Mesothelial cell of epicardium (in vitro differentiated cells): ENCODE results near the gene CCDC158. TPM values are rescaled to one million over a fixed set of nuclear protein-coding genes. Genes with fewer than 3 reads are reported as not detected.

Source experiments
- DNase-seq, 2 experiments: peaks; one replicate each; pipeline ENCODE4 v3.0.0; 2021; ENCODE audit warnings: low spot score in 2 of 2; ENCODE audit not compliant: unreplicated experiment in 2 of 2
- H3K27ac Mint-ChIP-seq: 2 replicates; pipeline ENCODE4 v1.8.0; 2021; ENCODE audit warnings: mixed read lengths
- H3K27me3 Mint-ChIP-seq: 2 replicates; pipeline ENCODE4 v1.8.0; 2021; ENCODE audit warnings: low read depth, mixed read lengths
- H3K36me3 Mint-ChIP-seq: 2 replicates; pipeline ENCODE4 v1.8.0; 2021; ENCODE audit warnings: mixed read lengths
- H3K4me1 Mint-ChIP-seq: 2 replicates; pipeline ENCODE4 v1.8.0; 2021; ENCODE audit warnings: mixed read lengths
- H3K4me3 Mint-ChIP-seq: 2 replicates; pipeline ENCODE4 v1.8.0; 2021; ENCODE audit warnings: mild to moderate bottlenecking, moderate library complexity, mixed read lengths
- H3K9me3 Mint-ChIP-seq: 2 replicates; pipeline ENCODE4 v1.8.0; 2021; ENCODE audit warnings: mixed read lengths
- CTCF ChIP-seq: fragments of 200-600 bp; sonication (generic); IDR thresholded peaks from one replicate; pipeline ENCODE4 v1.5.0; 2021; ENCODE audit warnings: antibody characterized with exemption; ENCODE audit not compliant: unreplicated experiment
- total RNA-seq: library from RNA; stranded (reverse); gene quantifications from 3 replicates; pipeline ENCODE4 v1.2.1, GENCODE V29; 2021

The CCDC158 gene
- total RNA-seq, 1 donor from 2014 or later, result not detected

- Mint-ChIP-seq H3K4me3 (no peak overlapping the region), H3K36me3 (peaks cover 7% of the 10 kb centered on the region), H3K27ac (no peak overlapping the region), H3K4me1 (peaks cover 10% of the 10 kb centered on the region), H3K9me3 (peaks cover 45% of the 10 kb centered on the region), H3K27me3 (no peaks in the 10 kb centered on the region)
- no peak for TF ChIP-seq CTCF
- no peak for DNase-seq
Measured at GRCh38 chr4:76384052-76384451, 36.9 kb downstream of the CCDC158 start.

- H3K4me3 Mint-ChIP-seq, result no peak overlapping the region
- H3K27me3 Mint-ChIP-seq, result no peaks in the 10 kb centered on the region
- no peak for TF ChIP-seq CTCF
- H3K4me1 Mint-ChIP-seq, result peaks cover 11% of the 10 kb centered on the region
- no peak for DNase-seq
- H3K27ac Mint-ChIP-seq, result peak overlapping the region; percentile 24
- peaks cover 7% of the 10 kb centered on the region for H3K36me3 Mint-ChIP-seq
- peaks cover 38% of the 10 kb centered on the region for H3K9me3 Mint-ChIP-seq
Measured at GRCh38 chr4:76383001-76383400, 37.9 kb downstream of the CCDC158 start.

GRCh38 chr4:76381986-76382385 is 39.0 kb downstream of the CCDC158 start:
- Mint-ChIP-seq H3K4me1 (peaks cover 21% of the 10 kb centered on the region), H3K36me3 (peaks cover 7% of the 10 kb centered on the region), H3K4me3 (no peak overlapping the region), H3K27me3 (no peaks in the 10 kb centered on the region), H3K9me3 (peaks cover 38% of the 10 kb centered on the region), H3K27ac (no peak overlapping the region)
- DNase-seq, result no peak
- no peak for TF ChIP-seq CTCF

GRCh38 chr4:76380561-76380960 is 40.4 kb downstream of the CCDC158 start:
- no peak overlapping the region for H3K4me3 Mint-ChIP-seq
- no peak overlapping the region for H3K27ac Mint-ChIP-seq
- H3K4me1 Mint-ChIP-seq, result peaks cover 30% of the 10 kb centered on the region
- TF ChIP-seq CTCF, result no peak
- peaks cover 7% of the 10 kb centered on the region for H3K36me3 Mint-ChIP-seq
- H3K27me3 Mint-ChIP-seq, result no peaks in the 10 kb centered on the region
- peaks cover 32% of the 10 kb centered on the region for H3K9me3 Mint-ChIP-seq
- no peak for DNase-seq

GRCh38 chr4:76377911-76378310 is 43.0 kb downstream of the CCDC158 start:
- Mint-ChIP-seq H3K9me3 (peaks cover 19% of the 10 kb centered on the region), H3K4me1 (peaks cover 31% of the 10 kb centered on the region), H3K27ac (peak overlapping the region; percentile 39), H3K4me3 (no peak overlapping the region), H3K27me3 (no peaks in the 10 kb centered on the region), H3K36me3 (peaks cover 3% of the 10 kb centered on the region)
- DNase-seq, result peak in 1 of 2 experiments; percentile 60
- TF ChIP-seq CTCF, result peak; percentile 53

GRCh38 chr4:76377481-76377901 is 43.5 kb downstream of the CCDC158 start:
- no peak for DNase-seq
- peaks cover 19% of the 10 kb centered on the region for H3K9me3 Mint-ChIP-seq
- peaks cover 31% of the 10 kb centered on the region for H3K4me1 Mint-ChIP-seq
- H3K27ac Mint-ChIP-seq, result peak overlapping the region; percentile 1
- H3K36me3 Mint-ChIP-seq, result peaks cover 3% of the 10 kb centered on the region
- H3K27me3 Mint-ChIP-seq, result no peaks in the 10 kb centered on the region
- no peak overlapping the region for H3K4me3 Mint-ChIP-seq
- no peak for TF ChIP-seq CTCF
